SK-N-SH (cell line): ENCODE data around the gene MTUS2. TPM values are rescaled to one million over a fixed set of nuclear protein-coding genes. Genes with fewer than 3 reads are reported as not detected.

Source experiments
- CTCF ChIA-PET: fragments of 300-600, 350-600 bp; formaldehyde crosslinking; extraction: SDS; loops from one replicate; lab custom pipeline; 2021; lab: Yijun Ruan, JAX
- POLR2A ChIA-PET: fragments of 350-600 bp; sonication (Branson Sonifier 250); formaldehyde crosslinking; extraction: SDS; loops from one replicate; lab custom pipeline; 2020; ENCODE audit warnings: antibody characterized with exemption, inconsistent platforms; lab: Yijun Ruan, JAX
- DNase-seq: peaks from one replicate; pipeline ENCODE4 v3.0.0; 2012
- H2AFZ ChIP-seq: fragments of 200-600 bp; sonication (generic); 2 replicates; pipeline ENCODE4 v1.8.1; 2016; ENCODE audit warnings: antibody characterized with exemption, mild to moderate bottlenecking, low read depth
- H3F3A ChIP-seq: fragments of 200-600 bp; sonication (generic); replicated peaks from 2 replicates; pipeline ENCODE3; 2016; ENCODE audit warnings: antibody characterized with exemption, mild to moderate bottlenecking; ENCODE audit not compliant: insufficient read depth
- H3K27ac ChIP-seq, 2 experiments: fragments of 200-500 bp in 1 of 2; fragments of 200-600 bp in 1 of 2; sonication (Bioruptor generic) in 1 of 2; sonication (generic), shearing (Covaris generic) in 1 of 2; 2 replicates each; pipeline versions ENCODE4 v1.5.1 to v1.6.1; 2014 to 2016; ENCODE audit warnings: low read depth in 2 of 2, inconsistent platforms in 1 of 2, low read length in 1 of 2, mild to moderate bottlenecking in 1 of 2, mixed read lengths in 1 of 2
- H3K27me3 ChIP-seq: fragments of 200-600 bp; sonication (generic), shearing (Covaris generic); 2 replicates; pipeline ENCODE4 v1.6.1; 2016; ENCODE audit warnings: mixed run types; ENCODE audit not compliant: insufficient read depth
- H3K36me3 ChIP-seq, 2 experiments: fragments of 200-500 bp in 1 of 2; fragments of 200-600 bp in 1 of 2; sonication (Bioruptor generic) in 1 of 2; sonication (generic) in 1 of 2; replicated peaks in 1 of 2; 2 replicates each; pipeline versions ENCODE3 to v1.5.1; 2014 to 2016; ENCODE audit warnings: low read length in 1 of 2, mild to moderate bottlenecking in 1 of 2; ENCODE audit not compliant: insufficient read depth in 2 of 2, control insufficient read depth in 1 of 2
- H3K4me1 ChIP-seq, 2 experiments: fragments of 200-500 bp in 1 of 2; fragments of 200-600 bp in 1 of 2; sonication (Bioruptor generic) in 1 of 2; sonication (generic), shearing (Covaris generic) in 1 of 2; 2 replicates each; pipeline versions ENCODE4 v1.5.1 to v1.6.1; 2014 to 2016; ENCODE audit warnings: low read depth in 1 of 2, low read length in 1 of 2, mixed run types in 1 of 2; ENCODE audit not compliant: insufficient read depth in 2 of 2, control insufficient read depth in 1 of 2
- H3K4me2 ChIP-seq: fragments of 200-600 bp; sonication (generic), shearing (Covaris generic); 2 replicates; pipeline ENCODE4 v1.6.1; 2017; ENCODE audit warnings: mixed run types
- H3K4me3 ChIP-seq, 2 experiments: fragments of 200-500 bp in 1 of 2; fragments of 200-600 bp in 1 of 2; sonication (Bioruptor generic) in 1 of 2; sonication (generic), shearing (Covaris generic) in 1 of 2; 2 replicates each; pipeline versions ENCODE4 v1.5.1 to v1.8.1; 2014 to 2016; ENCODE audit warnings: low read depth in 2 of 2, inconsistent platforms in 1 of 2, low read length in 1 of 2, mild to moderate bottlenecking in 1 of 2, mixed read lengths in 1 of 2, moderate library complexity in 1 of 2
- H3K79me2 ChIP-seq: fragments of 200-600 bp; sonication (generic); 2 replicates; pipeline ENCODE4 v1.8.1; 2017; ENCODE audit warnings: mild to moderate bottlenecking; ENCODE audit not compliant: insufficient read depth
- H3K9ac ChIP-seq: fragments of 200-600 bp; sonication (generic); 2 replicates; pipeline ENCODE4 v1.6.1; 2017; ENCODE audit warnings: mixed run types
- H3K9me2 ChIP-seq: fragments of 200-600 bp; sonication (generic); 2 replicates; pipeline ENCODE4 v1.6.1; 2017; ENCODE audit warnings: mixed run types
- H3K9me3 ChIP-seq: fragments of 200-600 bp; sonication (generic); 2 replicates; pipeline ENCODE4 v1.6.1; 2017; ENCODE audit warnings: mixed run types, mild to moderate bottlenecking, moderate library complexity
- H4K20me1 ChIP-seq: fragments of 200-600 bp; sonication (generic); 2 replicates; pipeline ENCODE4 v1.6.1; 2017; ENCODE audit warnings: mild to moderate bottlenecking, mixed run types; ENCODE audit not compliant: insufficient read depth
- CHD2 ChIP-seq: fragments of 150-350 bp; IDR thresholded peaks from 2 replicates; pipeline ENCODE4 v1.6.1; 2018; ENCODE audit warnings: low read length; ENCODE audit not compliant: partially characterized antibody
- EZH2phosphoT487 ChIP-seq: fragments of 200-600 bp; sonication (generic); IDR thresholded peaks from 2 replicates; pipeline ENCODE4 v1.6.1; 2017; ENCODE audit warnings: low read depth, mixed run types, mild to moderate bottlenecking, antibody characterized with exemption, moderate library complexity, borderline replicate concordance
- FOSL2 ChIP-seq: IDR thresholded peaks from 2 replicates; pipeline ENCODE4 v1.4.0; 2012; ENCODE audit warnings: low read depth, mild to moderate bottlenecking, moderate library complexity, borderline replicate concordance
- FOXM1 ChIP-seq: IDR thresholded peaks from 2 replicates; pipeline ENCODE4 v1.4.0; 2012; ENCODE audit warnings: low read depth, mild to moderate bottlenecking
- GABPA ChIP-seq: IDR thresholded peaks from 2 replicates; pipeline ENCODE4 v1.4.0; 2012; ENCODE audit warnings: low read depth, mild to moderate bottlenecking
- GATA2 ChIP-seq: sonication (generic); formaldehyde crosslinking; IDR thresholded peaks from 2 replicates; pipeline ENCODE4 v1.5.0; 2020; ENCODE audit warnings: mild to moderate bottlenecking, missing genetic modification reagents
- MXI1 ChIP-seq: IDR thresholded peaks from 2 replicates; pipeline ENCODE4 v1.6.1; 2012; ENCODE audit warnings: mild to moderate bottlenecking, low read depth, low read length, improper control_type of control experiment
- NRF1 ChIP-seq: IDR thresholded peaks from 2 replicates; pipeline ENCODE4 v1.6.1; 2012; ENCODE audit warnings: low read depth, mild to moderate bottlenecking, low read length
- RAD21 ChIP-seq: IDR thresholded peaks from 2 replicates; pipeline ENCODE4 v1.6.1; 2012; ENCODE audit warnings: mild to moderate bottlenecking, low read length
- RCOR1 ChIP-seq: fragments of 150-350 bp; IDR thresholded peaks from 2 replicates; pipeline ENCODE4 v1.6.1; 2017; ENCODE audit warnings: antibody characterized with exemption, low read length
- RFX5 ChIP-seq: IDR thresholded peaks from 2 replicates; pipeline ENCODE4 v1.6.1; 2012; ENCODE audit warnings: mild to moderate bottlenecking, improper control_type of control experiment, low read length
- TCF12 ChIP-seq: IDR thresholded peaks from 2 replicates; pipeline ENCODE4 v1.4.0; 2012
- TEAD4 ChIP-seq: IDR thresholded peaks from 2 replicates; pipeline ENCODE4 v1.4.0; 2012; ENCODE audit warnings: mild to moderate bottlenecking, borderline replicate concordance; ENCODE audit not compliant: insufficient read depth
- YY1 ChIP-seq: IDR thresholded peaks from 2 replicates; pipeline ENCODE4 v1.4.0; 2012; ENCODE audit warnings: low read depth, mild to moderate bottlenecking
- WGBS: methylation state at CpG from one replicate; pipeline ENCODE4 v1.1.6; 2017; ENCODE audit warnings: low lambda C conversion rate; 5-methylcytosine and 5-hydroxymethylcytosine counted together
- polyA plus RNA-seq, 3 experiments: library from polyadenylated mRNA; depleted of rRNA; stranded (reverse); fragments of >200 nt; gene quantifications; 2 replicates each; pipeline ENCODE4 v1.2.3, GENCODE V29; 2012
- TF ChIP-seq, protein P1 (sequence below): fragments of 200-600 bp; sonication (generic); IDR thresholded peaks from 2 replicates; pipeline ENCODE4 v1.6.1; 2017; ENCODE audit warnings: antibody characterized with exemption, mild to moderate bottlenecking, moderate library complexity
- TF ChIP-seq, protein P2 (sequence below): fragments of 150-350 bp; IDR thresholded peaks from 2 replicates; pipeline ENCODE4 v1.6.1; 2017; ENCODE audit warnings: antibody characterized with exemption, low read length, low read depth, borderline replicate concordance
- TF ChIP-seq, protein P3 (sequence below): IDR thresholded peaks from 2 replicates; pipeline ENCODE4 v1.4.0; 2012; ENCODE audit warnings: low read depth
- TF ChIP-seq, protein P4 (sequence below): fragments of 150-350 bp; IDR thresholded peaks from 2 replicates; pipeline ENCODE4 v1.6.1; 2016; ENCODE audit warnings: mild to moderate bottlenecking, low read depth, low read length
- TF ChIP-seq, protein P5 (sequence below): IDR thresholded peaks from 2 replicates; pipeline ENCODE4 v1.6.1; 2012; ENCODE audit warnings: mild to moderate bottlenecking, low read depth, low read length, moderate library complexity

MTUS2 gene
- polyA plus RNA-seq, 1 of the 3 experiments (the other 2 are of a cell fraction) = 1.7 TPM

DNA sequence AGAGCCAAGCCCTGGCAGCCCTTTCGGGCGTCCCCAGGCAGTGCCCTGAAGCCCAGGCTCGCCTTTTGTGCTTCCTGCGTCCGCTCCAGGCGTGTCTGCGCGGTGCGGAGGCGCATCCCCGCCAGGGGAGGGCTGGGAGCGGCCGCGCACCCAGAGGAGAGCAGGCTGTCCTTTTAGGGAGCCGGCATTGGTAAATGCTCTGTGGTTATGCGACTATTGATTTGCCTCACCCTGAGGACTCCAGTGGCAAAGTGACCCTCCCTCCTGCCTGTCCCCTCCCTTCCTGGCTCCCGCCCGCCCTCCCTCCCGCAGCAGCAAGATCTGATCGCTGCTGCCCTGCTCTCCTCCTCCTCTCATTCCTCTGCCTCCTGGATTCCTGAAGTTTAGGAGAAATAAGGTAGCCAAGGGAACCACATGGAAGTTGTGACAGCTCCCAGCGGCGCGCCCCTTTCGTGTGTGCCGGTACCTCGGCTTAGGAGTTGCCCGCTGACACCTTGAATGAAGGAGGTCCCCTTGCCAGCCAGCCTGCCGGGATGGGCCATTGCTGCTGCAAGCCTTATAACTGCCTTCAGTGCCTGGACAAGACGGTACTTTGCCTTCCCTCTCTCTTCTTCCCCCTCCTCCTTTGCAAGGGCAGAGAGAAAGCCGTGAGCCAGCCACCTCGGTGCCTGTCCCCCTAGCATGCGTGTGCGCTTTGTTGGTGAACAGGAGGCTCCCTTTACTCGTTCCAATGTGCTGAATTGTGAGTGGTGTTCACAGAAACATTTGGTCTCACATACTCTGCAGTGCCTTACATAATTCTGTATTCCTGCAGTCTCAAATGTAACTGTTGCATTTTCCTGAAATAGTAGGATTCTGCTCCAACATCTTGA, 608.4 kb downstream of the MTUS2 start:
- no peaks in the 10 kb centered on the region for H3K9me3 ChIP-seq
- peak overlapping the region; percentile 51 to 58 for H3K4me3 ChIP-seq
- 14% methylated on average over 24 of the region's 34 CpGs for WGBS
- H3K9me2 ChIP-seq = no peaks in the 10 kb centered on the region
- no peaks in the 10 kb centered on the region for H3K79me2 ChIP-seq
- no peaks in the 10 kb centered on the region for H4K20me1 ChIP-seq
- peaks cover 9% of the 10 kb centered on the region; the same call in 1 of the 2 replicates for H3K27me3 ChIP-seq
- peaks cover 5 to 6% of the 10 kb centered on the region in 2 experiments; a peak in 2 of 4 replicates for H3K4me1 ChIP-seq
- H3K4me2 ChIP-seq = peak overlapping the region; percentile 88
- peaks cover 4% of the 10 kb centered on the region for H3F3A ChIP-seq
- CTCF ChIA-PET = interaction anchor here (1.0 kb wide), 1 partner anchor 60 kb away, joined by 4 read pairs; no protein-coding TSS in a partner anchor
- POLR2A ChIA-PET = no interaction called here
- peak overlapping the region; percentile 88 for H2AFZ ChIP-seq
- TF ChIP-seq NRF1 (peak; percentile 37; the same call in 1 of the 2 replicates), FOSL2 (no peak), FOXM1 (no peak), RAD21 (no peak), RCOR1 (no peak), CHD2 (no peak), GABPA (no peak), GATA2 (CRISPR knock-in tag) (no peak), RFX5 (no peak), YY1 (no peak), TCF12 (no peak), MXI1 (no peak), TEAD4 (no peak), EZH2phosphoT487 (no peak)
- TF ChIP-seq, protein P1, sequence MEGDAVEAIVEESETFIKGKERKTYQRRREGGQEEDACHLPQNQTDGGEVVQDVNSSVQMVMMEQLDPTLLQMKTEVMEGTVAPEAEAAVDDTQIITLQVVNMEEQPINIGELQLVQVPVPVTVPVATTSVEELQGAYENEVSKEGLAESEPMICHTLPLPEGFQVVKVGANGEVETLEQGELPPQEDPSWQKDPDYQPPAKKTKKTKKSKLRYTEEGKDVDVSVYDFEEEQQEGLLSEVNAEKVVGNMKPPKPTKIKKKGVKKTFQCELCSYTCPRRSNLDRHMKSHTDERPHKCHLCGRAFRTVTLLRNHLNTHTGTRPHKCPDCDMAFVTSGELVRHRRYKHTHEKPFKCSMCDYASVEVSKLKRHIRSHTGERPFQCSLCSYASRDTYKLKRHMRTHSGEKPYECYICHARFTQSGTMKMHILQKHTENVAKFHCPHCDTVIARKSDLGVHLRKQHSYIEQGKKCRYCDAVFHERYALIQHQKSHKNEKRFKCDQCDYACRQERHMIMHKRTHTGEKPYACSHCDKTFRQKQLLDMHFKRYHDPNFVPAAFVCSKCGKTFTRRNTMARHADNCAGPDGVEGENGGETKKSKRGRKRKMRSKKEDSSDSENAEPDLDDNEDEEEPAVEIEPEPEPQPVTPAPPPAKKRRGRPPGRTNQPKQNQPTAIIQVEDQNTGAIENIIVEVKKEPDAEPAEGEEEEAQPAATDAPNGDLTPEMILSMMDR = 0 out of 2 replicates have a peak, but pooled peaks have one; percentile 9
- TF ChIP-seq, protein P2, sequence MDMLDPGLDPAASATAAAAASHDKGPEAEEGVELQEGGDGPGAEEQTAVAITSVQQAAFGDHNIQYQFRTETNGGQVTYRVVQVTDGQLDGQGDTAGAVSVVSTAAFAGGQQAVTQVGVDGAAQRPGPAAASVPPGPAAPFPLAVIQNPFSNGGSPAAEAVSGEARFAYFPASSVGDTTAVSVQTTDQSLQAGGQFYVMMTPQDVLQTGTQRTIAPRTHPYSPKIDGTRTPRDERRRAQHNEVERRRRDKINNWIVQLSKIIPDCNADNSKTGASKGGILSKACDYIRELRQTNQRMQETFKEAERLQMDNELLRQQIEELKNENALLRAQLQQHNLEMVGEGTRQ = no peak
- TF ChIP-seq, protein P3, sequence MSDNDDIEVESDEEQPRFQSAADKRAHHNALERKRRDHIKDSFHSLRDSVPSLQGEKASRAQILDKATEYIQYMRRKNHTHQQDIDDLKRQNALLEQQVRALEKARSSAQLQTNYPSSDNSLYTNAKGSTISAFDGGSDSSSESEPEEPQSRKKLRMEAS = peak; percentile 70
- TF ChIP-seq, protein P4, sequence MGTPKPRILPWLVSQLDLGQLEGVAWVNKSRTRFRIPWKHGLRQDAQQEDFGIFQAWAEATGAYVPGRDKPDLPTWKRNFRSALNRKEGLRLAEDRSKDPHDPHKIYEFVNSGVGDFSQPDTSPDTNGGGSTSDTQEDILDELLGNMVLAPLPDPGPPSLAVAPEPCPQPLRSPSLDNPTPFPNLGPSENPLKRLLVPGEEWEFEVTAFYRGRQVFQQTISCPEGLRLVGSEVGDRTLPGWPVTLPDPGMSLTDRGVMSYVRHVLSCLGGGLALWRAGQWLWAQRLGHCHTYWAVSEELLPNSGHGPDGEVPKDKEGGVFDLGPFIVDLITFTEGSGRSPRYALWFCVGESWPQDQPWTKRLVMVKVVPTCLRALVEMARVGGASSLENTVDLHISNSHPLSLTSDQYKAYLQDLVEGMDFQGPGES = no peak
- TF ChIP-seq, protein P5, sequence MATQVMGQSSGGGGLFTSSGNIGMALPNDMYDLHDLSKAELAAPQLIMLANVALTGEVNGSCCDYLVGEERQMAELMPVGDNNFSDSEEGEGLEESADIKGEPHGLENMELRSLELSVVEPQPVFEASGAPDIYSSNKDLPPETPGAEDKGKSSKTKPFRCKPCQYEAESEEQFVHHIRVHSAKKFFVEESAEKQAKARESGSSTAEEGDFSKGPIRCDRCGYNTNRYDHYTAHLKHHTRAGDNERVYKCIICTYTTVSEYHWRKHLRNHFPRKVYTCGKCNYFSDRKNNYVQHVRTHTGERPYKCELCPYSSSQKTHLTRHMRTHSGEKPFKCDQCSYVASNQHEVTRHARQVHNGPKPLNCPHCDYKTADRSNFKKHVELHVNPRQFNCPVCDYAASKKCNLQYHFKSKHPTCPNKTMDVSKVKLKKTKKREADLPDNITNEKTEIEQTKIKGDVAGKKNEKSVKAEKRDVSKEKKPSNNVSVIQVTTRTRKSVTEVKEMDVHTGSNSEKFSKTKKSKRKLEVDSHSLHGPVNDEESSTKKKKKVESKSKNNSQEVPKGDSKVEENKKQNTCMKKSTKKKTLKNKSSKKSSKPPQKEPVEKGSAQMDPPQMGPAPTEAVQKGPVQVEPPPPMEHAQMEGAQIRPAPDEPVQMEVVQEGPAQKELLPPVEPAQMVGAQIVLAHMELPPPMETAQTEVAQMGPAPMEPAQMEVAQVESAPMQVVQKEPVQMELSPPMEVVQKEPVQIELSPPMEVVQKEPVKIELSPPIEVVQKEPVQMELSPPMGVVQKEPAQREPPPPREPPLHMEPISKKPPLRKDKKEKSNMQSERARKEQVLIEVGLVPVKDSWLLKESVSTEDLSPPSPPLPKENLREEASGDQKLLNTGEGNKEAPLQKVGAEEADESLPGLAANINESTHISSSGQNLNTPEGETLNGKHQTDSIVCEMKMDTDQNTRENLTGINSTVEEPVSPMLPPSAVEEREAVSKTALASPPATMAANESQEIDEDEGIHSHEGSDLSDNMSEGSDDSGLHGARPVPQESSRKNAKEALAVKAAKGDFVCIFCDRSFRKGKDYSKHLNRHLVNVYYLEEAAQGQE = no peak
- H3K36me3 ChIP-seq = no peaks in the 10 kb centered on the region
- no peak overlapping the region; the same call in 1 of the 2 replicates for H3K9ac ChIP-seq
- DNase-seq = peak; percentile 68
- no peak overlapping the region for H3K27ac ChIP-seq
